Neural cell (in vitro differentiated cells): ENCODE data around the gene WASF3.

ENCODE experiments used
- CTCF ChIP-seq: fragments of 450-650 bp; IDR thresholded peaks from 2 replicates; pipeline ENCODE4 v1.5.1; 2014; ENCODE audit warnings: antibody characterized with exemption, mild to moderate bottlenecking, moderate library complexity; ENCODE audit not compliant: poor library complexity, severe bottlenecking
- EP300 ChIP-seq: fragments of 450-650 bp; conservative IDR thresholded peaks from 2 replicates; pipeline ENCODE4 v1.6.1; 2014; ENCODE audit warnings: antibody characterized with exemption, mild to moderate bottlenecking, moderate library complexity; ENCODE audit not compliant: poor library complexity, severe bottlenecking
- EZH2 ChIP-seq: fragments of 200-600, 300-800 bp; shearing (Covaris generic), sonication (generic); IDR thresholded peaks from 2 replicates; pipeline ENCODE4 v1.6.1; 2014; ENCODE audit warnings: antibody characterized with exemption, low read length, borderline replicate concordance, mild to moderate bottlenecking; ENCODE audit not compliant: insufficient read depth, poor library complexity, severe bottlenecking
- MXI1 ChIP-seq: fragments of 450-650 bp; conservative IDR thresholded peaks from 2 replicates; pipeline ENCODE4 v1.6.1; 2014; ENCODE audit warnings: antibody characterized with exemption, mild to moderate bottlenecking; ENCODE audit not compliant: poor library complexity, severe bottlenecking
- RAD21 ChIP-seq: fragments of 450-650 bp; conservative IDR thresholded peaks from 2 replicates; pipeline ENCODE4 v1.6.1; 2014; ENCODE audit warnings: antibody characterized with exemption, mild to moderate bottlenecking, moderate library complexity
- REST ChIP-seq: IDR thresholded peaks from 2 replicates; pipeline ENCODE4 v1.6.1; 2012; ENCODE audit warnings: borderline replicate concordance
- TAF1 ChIP-seq: IDR thresholded peaks from 2 replicates; pipeline ENCODE4 v1.6.1; 2012; ENCODE audit warnings: low read depth

- no peak for TF ChIP-seq EZH2
- no peak for TF ChIP-seq TAF1
- TF ChIP-seq CTCF = no peak
- no peak for TF ChIP-seq REST
- TF ChIP-seq MXI1 = no peak
- TF ChIP-seq EP300 = no peak
- TF ChIP-seq RAD21 = no peak
Measured at GRCh38 chr13:26624572-26624971, 67.1 kb downstream of the WASF3 start.
